ENCODE measurements around the gene MAP7.

GRCh38 chr6:136527831-136528230, 22.4 kb downstream of the MAP7 start:
- no peak for TF ChIP-seq EZH2 (IDR thresholded peaks at IDR 0.05; ENCODE audit: insufficient read depth, poor library complexity, severe bottlenecking)
- no peak for TF ChIP-seq EZH2phosphoT487 (IDR thresholded peaks at IDR 0.05; ENCODE audit: insufficient read depth, low read depth)

All from GM23248 (cell line).